Measurements from ENCODE around the gene NPAS3.

Gene NPAS3

DNA sequence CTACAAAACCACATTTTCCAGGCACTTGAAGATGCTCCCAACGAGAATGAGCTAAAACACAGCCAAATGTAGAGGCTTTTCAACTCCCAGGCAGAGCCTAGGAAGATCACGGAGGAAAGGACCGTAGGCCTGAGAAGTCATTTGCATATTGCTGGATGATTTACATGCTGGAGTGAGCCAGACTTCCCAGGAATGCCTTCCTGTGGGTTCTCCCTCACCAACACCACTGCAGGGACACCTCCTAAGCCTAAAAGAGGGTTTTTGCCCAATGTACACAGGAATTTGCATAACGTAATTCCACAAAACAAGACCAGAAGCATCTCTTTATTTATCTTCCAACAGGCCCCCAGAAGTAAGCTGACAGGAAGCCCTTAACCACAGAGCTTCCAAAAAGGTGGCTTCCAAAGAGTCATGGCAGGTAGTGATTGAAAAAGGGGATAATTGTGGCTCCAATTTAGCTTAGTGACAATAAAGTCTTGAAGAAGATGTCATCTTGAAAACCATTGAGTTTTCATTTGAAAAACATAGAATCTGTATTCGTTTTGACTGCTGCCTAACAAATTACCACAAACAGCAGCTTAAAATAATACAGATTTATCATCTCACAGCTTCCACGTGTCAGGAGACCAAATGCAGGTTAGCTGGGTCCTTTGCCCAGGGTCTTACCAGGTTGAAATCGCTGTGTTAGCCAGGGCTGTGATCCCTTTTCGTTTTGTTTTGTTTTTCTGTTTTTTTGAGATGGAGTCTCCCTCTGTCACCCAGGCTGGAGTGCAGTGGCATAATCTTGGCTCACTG, 896.0 kb downstream of the NPAS3 start:
- Histone ChIP-seq H4K20me1 (ENCODE audit: insufficient read depth, low read length, poor library complexity, severe bottlenecking) (no peaks in the 10 kb centered on the region), H2AFZ (ENCODE audit: low read length) (no peak overlapping the region), H3K79me2 (ENCODE audit: insufficient read depth, low read length) (no peaks in the 10 kb centered on the region), H3K4me3 (ENCODE audit: low read length, poor library complexity, severe bottlenecking) (no peak overlapping the region), H3K9me2 (replicated peaks; ENCODE audit: low read depth, low read length) (no peaks in the 10 kb centered on the region), H3K9me3 (ENCODE audit: insufficient read depth, low read depth, low read length) (no peaks in the 10 kb centered on the region), H3K4me2 (ENCODE audit: low read depth, low read length, poor library complexity, severe bottlenecking) (no peak overlapping the region), H3K4me1 (ENCODE audit: insufficient read depth, low read length, poor library complexity, severe bottlenecking) (no peaks in the 10 kb centered on the region), H3K9ac (ENCODE audit: low read depth, low read length, poor library complexity, severe bottlenecking) (no peak overlapping the region), H3K36me3 (ENCODE audit: insufficient read depth, low read length) (no peaks in the 10 kb centered on the region), H3K27me3 (ENCODE audit: insufficient read depth, low read length, poor library complexity, severe bottlenecking) (no peaks in the 10 kb centered on the region), H3F3A (ENCODE audit: low read depth) (no peaks in the 10 kb centered on the region)
- TF ChIP-seq EZH2phosphoT487 (IDR thresholded peaks at IDR 0.05; ENCODE audit: borderline replicate concordance): no peak
- TF ChIP-seq, protein P1, sequence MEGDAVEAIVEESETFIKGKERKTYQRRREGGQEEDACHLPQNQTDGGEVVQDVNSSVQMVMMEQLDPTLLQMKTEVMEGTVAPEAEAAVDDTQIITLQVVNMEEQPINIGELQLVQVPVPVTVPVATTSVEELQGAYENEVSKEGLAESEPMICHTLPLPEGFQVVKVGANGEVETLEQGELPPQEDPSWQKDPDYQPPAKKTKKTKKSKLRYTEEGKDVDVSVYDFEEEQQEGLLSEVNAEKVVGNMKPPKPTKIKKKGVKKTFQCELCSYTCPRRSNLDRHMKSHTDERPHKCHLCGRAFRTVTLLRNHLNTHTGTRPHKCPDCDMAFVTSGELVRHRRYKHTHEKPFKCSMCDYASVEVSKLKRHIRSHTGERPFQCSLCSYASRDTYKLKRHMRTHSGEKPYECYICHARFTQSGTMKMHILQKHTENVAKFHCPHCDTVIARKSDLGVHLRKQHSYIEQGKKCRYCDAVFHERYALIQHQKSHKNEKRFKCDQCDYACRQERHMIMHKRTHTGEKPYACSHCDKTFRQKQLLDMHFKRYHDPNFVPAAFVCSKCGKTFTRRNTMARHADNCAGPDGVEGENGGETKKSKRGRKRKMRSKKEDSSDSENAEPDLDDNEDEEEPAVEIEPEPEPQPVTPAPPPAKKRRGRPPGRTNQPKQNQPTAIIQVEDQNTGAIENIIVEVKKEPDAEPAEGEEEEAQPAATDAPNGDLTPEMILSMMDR (conservative IDR thresholded peaks at IDR 0.05; ENCODE audit: low read length): no peak

DNA sequence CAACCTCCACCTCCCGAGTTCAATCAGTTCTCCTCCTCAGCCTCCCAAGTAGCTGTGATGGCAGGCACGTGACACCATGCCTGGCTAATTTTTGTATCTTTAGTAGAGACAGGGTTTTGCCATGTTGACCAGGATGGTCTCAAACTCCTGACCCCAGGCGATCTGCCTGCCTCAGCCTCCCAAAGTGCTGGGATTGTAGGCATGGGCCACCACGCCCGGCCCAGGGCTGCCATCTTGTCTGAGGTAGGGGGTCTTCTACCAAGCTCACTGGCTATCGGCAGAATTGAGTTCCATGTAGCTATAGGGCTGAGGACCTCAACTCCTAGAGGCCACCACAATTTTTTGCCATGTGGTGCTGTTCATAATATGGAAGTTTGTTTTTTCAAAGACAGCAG, 896.6 kb downstream of the NPAS3 start:
- H3K9ac ChIP-seq (ENCODE audit: low read depth, low read length, poor library complexity, severe bottlenecking): no peak overlapping the region
- H3K4me3 ChIP-seq (ENCODE audit: low read length, poor library complexity, severe bottlenecking): no peak overlapping the region
- H3F3A ChIP-seq (ENCODE audit: low read depth): no peaks in the 10 kb centered on the region
- no peaks in the 10 kb centered on the region for H4K20me1 ChIP-seq (ENCODE audit: insufficient read depth, low read length, poor library complexity, severe bottlenecking)
- H3K4me1 ChIP-seq (ENCODE audit: insufficient read depth, low read length, poor library complexity, severe bottlenecking): no peaks in the 10 kb centered on the region
- no peaks in the 10 kb centered on the region for H3K9me3 ChIP-seq (ENCODE audit: insufficient read depth, low read depth, low read length)
- H3K4me2 ChIP-seq (ENCODE audit: low read depth, low read length, poor library complexity, severe bottlenecking): no peak overlapping the region
- no peak overlapping the region for H2AFZ ChIP-seq (ENCODE audit: low read length)
- H3K79me2 ChIP-seq (ENCODE audit: insufficient read depth, low read length): no peaks in the 10 kb centered on the region
- no peaks in the 10 kb centered on the region for H3K27me3 ChIP-seq (ENCODE audit: insufficient read depth, low read length, poor library complexity, severe bottlenecking)
- TF ChIP-seq, protein P1 (conservative IDR thresholded peaks at IDR 0.05; ENCODE audit: low read length): no peak
- no peak for TF ChIP-seq EZH2phosphoT487 (IDR thresholded peaks at IDR 0.05; ENCODE audit: borderline replicate concordance)
- no peaks in the 10 kb centered on the region for H3K36me3 ChIP-seq (ENCODE audit: insufficient read depth, low read length)
- no peaks in the 10 kb centered on the region for H3K9me2 ChIP-seq (replicated peaks; ENCODE audit: low read depth, low read length)

DNA sequence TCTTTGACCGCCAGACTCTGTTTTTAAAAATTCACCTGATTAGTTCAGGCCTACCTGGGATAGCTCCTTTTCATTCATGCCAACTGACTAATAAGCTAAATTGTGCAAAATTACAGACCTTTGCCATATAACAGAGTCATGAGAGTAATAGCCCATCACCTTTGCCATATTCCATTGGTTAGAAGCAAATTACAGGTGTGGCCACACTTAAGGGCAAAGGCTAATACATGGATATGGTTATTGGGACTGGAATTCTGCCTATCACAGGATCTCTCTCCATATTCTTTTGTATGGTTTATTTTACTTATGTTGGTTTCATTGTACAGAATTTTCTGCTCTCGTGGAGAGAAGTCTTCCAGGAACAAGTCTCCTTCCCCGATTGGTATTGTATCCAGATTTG, 897.0 kb downstream of the NPAS3 start:
- Histone ChIP-seq H3K36me3 (ENCODE audit: insufficient read depth, low read length) (no peaks in the 10 kb centered on the region), H3K9me2 (replicated peaks; ENCODE audit: low read depth, low read length) (no peaks in the 10 kb centered on the region), H3F3A (ENCODE audit: low read depth) (no peaks in the 10 kb centered on the region), H2AFZ (ENCODE audit: low read length) (no peak overlapping the region), H3K9ac (ENCODE audit: low read depth, low read length, poor library complexity, severe bottlenecking) (no peak overlapping the region), H3K4me3 (ENCODE audit: low read length, poor library complexity, severe bottlenecking) (no peak overlapping the region), H3K79me2 (ENCODE audit: insufficient read depth, low read length) (no peaks in the 10 kb centered on the region), H3K9me3 (ENCODE audit: insufficient read depth, low read depth, low read length) (no peaks in the 10 kb centered on the region), H3K27me3 (ENCODE audit: insufficient read depth, low read length, poor library complexity, severe bottlenecking) (no peaks in the 10 kb centered on the region), H3K4me2 (ENCODE audit: low read depth, low read length, poor library complexity, severe bottlenecking) (no peak overlapping the region), H3K4me1 (ENCODE audit: insufficient read depth, low read length, poor library complexity, severe bottlenecking) (no peaks in the 10 kb centered on the region), H4K20me1 (ENCODE audit: insufficient read depth, low read length, poor library complexity, severe bottlenecking) (no peaks in the 10 kb centered on the region)
- TF ChIP-seq, protein P1 (conservative IDR thresholded peaks at IDR 0.05; ENCODE audit: low read length): no peak
- no peak for TF ChIP-seq EZH2phosphoT487 (IDR thresholded peaks at IDR 0.05; ENCODE audit: borderline replicate concordance)

Measured in Loucy (cell line).